ENCODE data around the gene UBL5. TPM values are rescaled to one million over a fixed set of nuclear protein-coding genes. Genes with fewer than 3 reads are reported as not detected.

The UBL5 gene
- total RNA-seq, 1 experiment from 2014 or later, result 302 TPM

GRCh38 chr19:9806803-9807202 is 20.9 kb upstream of the UBL5 start:
- ChIA-PET POLR2A (interaction anchor here (1.3 kb wide), 1 partner anchor 12 kb away, joined by 3 read pairs; the partner anchor contains the start of gene FBXL12), CTCF (interaction anchor here (0.7 to 1.5 kb wide), 3 partner anchors 9 to 181 kb away, joined by 3 to 8 read pairs (median 4); no protein-coding TSS in a partner anchor)
- Mint-ChIP-seq H3K36me3 (ENCODE audit: insufficient read depth, unreplicated experiment) (peaks cover 49% of the 10 kb centered on the region), H3K27me3 (ENCODE audit: insufficient read depth, unreplicated experiment) (no peaks in the 10 kb centered on the region), H3K27ac (ENCODE audit: low read depth, unreplicated experiment) (no peak overlapping the region), H3K9me3 (ENCODE audit: unreplicated experiment) (no peaks in the 10 kb centered on the region), H3K4me1 (ENCODE audit: insufficient read depth, unreplicated experiment) (no peaks in the 10 kb centered on the region), H3K4me3 (ENCODE audit: unreplicated experiment) (no peak overlapping the region)
- TF ChIP-seq CTCF (IDR thresholded peaks at IDR 0.05; ENCODE audit: unreplicated experiment), result no peak
- intact Hi-C loops (cut with micrococcal nuclease), result no loop called here
- DNase-seq (ENCODE audit: unreplicated experiment), result no peak
- no TSS peak for BruUV-seq (replicated peaks)

GRCh38 chr19:9808855-9809824 is 18.6 kb upstream of the UBL5 start:
- no TSS peak for BruUV-seq (replicated peaks)
- H3K4me3 Mint-ChIP-seq (ENCODE audit: unreplicated experiment), result no peak overlapping the region
- ChIA-PET POLR2A (interaction anchor here (0.9 to 1.1 kb wide), 2 partner anchors 13 to 41 kb away, joined by 3 read pairs; partner anchors contain the start of gene ZNF846), CTCF (interaction anchor here (0.6 to 1.2 kb wide), 3 partner anchors 223 to 1463 kb away, joined by 3 to 7 read pairs (median 6); no protein-coding TSS in a partner anchor)
- no peak for TF ChIP-seq CTCF (IDR thresholded peaks at IDR 0.05; ENCODE audit: unreplicated experiment)
- H3K27me3 Mint-ChIP-seq (ENCODE audit: insufficient read depth, unreplicated experiment), result no peaks in the 10 kb centered on the region
- intact Hi-C loops (cut with micrococcal nuclease), result no loop called here
- H3K36me3 Mint-ChIP-seq (ENCODE audit: insufficient read depth, unreplicated experiment), result peaks cover 53% of the 10 kb centered on the region
- DNase-seq (ENCODE audit: unreplicated experiment), result no peak
- H3K4me1 Mint-ChIP-seq (ENCODE audit: insufficient read depth, unreplicated experiment), result no peaks in the 10 kb centered on the region
- H3K9me3 Mint-ChIP-seq (ENCODE audit: unreplicated experiment), result no peaks in the 10 kb centered on the region
- H3K27ac Mint-ChIP-seq (ENCODE audit: low read depth, unreplicated experiment), result no peak overlapping the region

GRCh38 chr19:9811139-9811538 is 16.6 kb upstream of the UBL5 start:
- H3K4me3 Mint-ChIP-seq (ENCODE audit: unreplicated experiment), result no peak overlapping the region
- H3K4me1 Mint-ChIP-seq (ENCODE audit: insufficient read depth, unreplicated experiment), result no peaks in the 10 kb centered on the region
- DNase-seq (ENCODE audit: unreplicated experiment), result no peak
- no peaks in the 10 kb centered on the region for H3K9me3 Mint-ChIP-seq (ENCODE audit: unreplicated experiment)
- no peak overlapping the region for H3K27ac Mint-ChIP-seq (ENCODE audit: low read depth, unreplicated experiment)
- H3K27me3 Mint-ChIP-seq (ENCODE audit: insufficient read depth, unreplicated experiment), result no peaks in the 10 kb centered on the region
- BruUV-seq (replicated peaks), result no TSS peak
- peaks cover 58% of the 10 kb centered on the region for H3K36me3 Mint-ChIP-seq (ENCODE audit: insufficient read depth, unreplicated experiment)
- POLR2A ChIA-PET, result no interaction called here
- TF ChIP-seq CTCF (IDR thresholded peaks at IDR 0.05; ENCODE audit: unreplicated experiment), result no peak
- intact Hi-C loops (cut with micrococcal nuclease), result no loop called here
- CTCF ChIA-PET, result no interaction called here

- intact Hi-C loops (cut with micrococcal nuclease), result no loop called here
- no peak for TF ChIP-seq CTCF (IDR thresholded peaks at IDR 0.05; ENCODE audit: unreplicated experiment)
- BruUV-seq (replicated peaks), result TSS peak; percentile 33
- no peaks in the 10 kb centered on the region for H3K27me3 Mint-ChIP-seq (ENCODE audit: insufficient read depth, unreplicated experiment)
- DNase-seq (ENCODE audit: unreplicated experiment), result no peak
- peaks cover 17% of the 10 kb centered on the region for H3K36me3 Mint-ChIP-seq (ENCODE audit: insufficient read depth, unreplicated experiment)
- H3K4me1 Mint-ChIP-seq (ENCODE audit: insufficient read depth, unreplicated experiment), result peaks cover 8% of the 10 kb centered on the region
- POLR2A ChIA-PET, result interaction anchor here (0.7 to 2.0 kb wide), 14 partner anchors 9 to 381 kb away, joined by 3 to 30 read pairs (median 4); partner anchors contain the start of genes PIN1, UBL5, ZNF561 and ZNF846
- H3K27ac Mint-ChIP-seq (ENCODE audit: low read depth, unreplicated experiment), result peak overlapping the region; percentile 92
- CTCF ChIA-PET, result interaction anchor here (0.6 to 1.3 kb wide), 5 partner anchors 14 to 193 kb away, joined by 3 to 4 read pairs (median 3); no protein-coding TSS in a partner anchor
- H3K9me3 Mint-ChIP-seq (ENCODE audit: unreplicated experiment), result no peaks in the 10 kb centered on the region
- H3K4me3 Mint-ChIP-seq (ENCODE audit: unreplicated experiment), result peak overlapping the region; percentile 84
Measured at GRCh38 chr19:9818175-9818733, 9.5 kb upstream of the UBL5 start.

Data from MCF 10A (cell line).